Measurements from ENCODE around the gene DGKG.

DNA sequence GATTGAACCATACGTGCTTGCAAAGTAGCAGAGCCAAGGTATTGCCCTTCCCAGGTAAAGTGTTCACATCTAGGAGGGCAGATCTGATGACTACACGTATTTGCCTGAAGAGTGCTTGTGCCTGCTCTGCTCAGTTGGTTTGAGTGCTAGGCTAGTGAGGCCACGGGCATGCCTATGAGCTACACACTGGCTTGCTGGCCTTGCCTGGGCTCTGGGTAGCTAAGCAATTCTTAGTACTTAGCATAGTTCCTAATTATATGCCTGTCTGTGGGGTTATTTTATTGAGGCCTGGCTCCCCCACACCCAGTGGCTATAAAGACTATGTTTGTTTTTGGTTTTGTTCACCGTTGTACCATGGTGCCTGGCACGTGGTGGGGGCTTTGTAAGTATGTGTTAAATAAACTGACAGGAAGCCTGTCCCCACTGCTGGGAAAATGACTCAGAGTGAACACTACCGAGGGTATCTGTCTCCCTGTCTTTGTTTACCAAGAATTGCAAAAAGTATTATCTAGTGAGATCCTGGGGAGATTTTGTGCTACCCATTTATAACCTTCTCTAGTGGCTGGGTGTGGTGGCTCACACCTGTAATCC is 181.0 kb downstream of the DGKG start:
- TF ChIP-seq TAF1 (IDR thresholded peaks at IDR 0.05; ENCODE audit: borderline replicate concordance, low read depth, low read length) (no peak), POLR2A (IDR thresholded peaks at IDR 0.05; ENCODE audit: low read depth, low read length) (no peak)

Data from GM12892 (cell line).